ENCODE results near the gene BPIFB1.

BPIFB1 gene

GRCh38 chr20:33332905-33333456 is 50.0 kb downstream of the BPIFB1 start:
- no peak for DNase-seq

GRCh38 chr20:33333616-33334015 is 50.6 kb downstream of the BPIFB1 start:
- DNase-seq = no peak

GRCh38 chr20:33334111-33334510 is 51.1 kb downstream of the BPIFB1 start:
- DNase-seq = no peak

GRCh38 chr20:33336375-33336774 is 53.4 kb downstream of the BPIFB1 start:
- DNase-seq = no peak

GRCh38 chr20:33337119-33337518 is 54.1 kb downstream of the BPIFB1 start:
- no peak for DNase-seq

GRCh38 chr20:33337531-33338165 is 54.6 kb downstream of the BPIFB1 start:
- DNase-seq = no peak

GRCh38 chr20:33338467-33339258 is 55.6 kb downstream of the BPIFB1 start:
- DNase-seq = no peak

- DNase-seq = no peak
Measured at GRCh38 chr20:33339515-33340058, 56.6 kb downstream of the BPIFB1 start.

- no peak for DNase-seq
Measured at GRCh38 chr20:33343521-33343920, 60.5 kb downstream of the BPIFB1 start.

- no peak for DNase-seq
Measured at GRCh38 chr20:33345342-33345741, 62.3 kb downstream of the BPIFB1 start.

- no peak for DNase-seq
Measured at GRCh38 chr20:33348136-33348937, 65.3 kb downstream of the BPIFB1 start.

- no peak for DNase-seq
Measured at GRCh38 chr20:33349493-33349892, 66.5 kb downstream of the BPIFB1 start.

GRCh38 chr20:33351696-33352095 is 68.7 kb downstream of the BPIFB1 start:
- DNase-seq = no peak

- no peak for DNase-seq
Measured at GRCh38 chr20:33352258-33353012, 69.4 kb downstream of the BPIFB1 start.

- no peak for DNase-seq
Measured at GRCh38 chr20:33353013-33353402, 70.0 kb downstream of the BPIFB1 start.
